SK-N-SH (cell line): Measurements from ENCODE around the gene SRD5A3.

Experiments used
- CTCF ChIP-seq: fragments of 200-600 bp; sonication (generic); IDR thresholded peaks from 2 replicates; pipeline ENCODE4 v1.6.1; 2017; ENCODE audit warnings: antibody characterized with exemption, mild to moderate bottlenecking, moderate library complexity
- EP300 ChIP-seq, 2 experiments: IDR thresholded peaks; 2 replicates each; pipeline versions ENCODE4 v1.4.0 to v1.6.1; 2012; ENCODE audit warnings: borderline replicate concordance in 1 of 2, low read depth in 1 of 2, low read length in 1 of 2
- EZH2phosphoT487 ChIP-seq: fragments of 200-600 bp; sonication (generic); IDR thresholded peaks from 2 replicates; pipeline ENCODE4 v1.6.1; 2017; ENCODE audit warnings: low read depth, mixed run types, mild to moderate bottlenecking, antibody characterized with exemption, moderate library complexity, borderline replicate concordance
- MXI1 ChIP-seq: IDR thresholded peaks from 2 replicates; pipeline ENCODE4 v1.6.1; 2012; ENCODE audit warnings: mild to moderate bottlenecking, low read depth, low read length, improper control_type of control experiment
- RCOR1 ChIP-seq: fragments of 150-350 bp; IDR thresholded peaks from 2 replicates; pipeline ENCODE4 v1.6.1; 2017; ENCODE audit warnings: antibody characterized with exemption, low read length
- RFX5 ChIP-seq: IDR thresholded peaks from 2 replicates; pipeline ENCODE4 v1.6.1; 2012; ENCODE audit warnings: mild to moderate bottlenecking, improper control_type of control experiment, low read length
- TAF1 ChIP-seq: IDR thresholded peaks from 2 replicates; pipeline ENCODE4 v1.6.1; 2012; ENCODE audit warnings: low read depth, mild to moderate bottlenecking, low read length, moderate library complexity, borderline replicate concordance

- TF ChIP-seq MXI1 (peak; percentile 45; the same call in 1 of the 2 replicates), RFX5 (no peak), TAF1 (no peak), EP300 (IDR thresholded peaks at IDR 0.05; ENCODE audit: borderline replicate concordance in 1 of 2, low read depth in 1 of 2, low read length in 1 of 2) (no peak), EZH2phosphoT487 (no peak), CTCF (no peak), RCOR1 (no peak)
Measured at GRCh38 chr4:55397126-55397436, 51.0 kb downstream of the SRD5A3 start.
